SH-SY5Y (cell line): ENCODE results near the gene CA10.

ENCODE experiments used
- GATA2 ChIP-seq: IDR thresholded peaks from 2 replicates; pipeline ENCODE4 v1.6.1; 2011; ENCODE audit warnings: mild to moderate bottlenecking, low read depth, low read length
- GATA3 ChIP-seq: IDR thresholded peaks from 2 replicates; pipeline ENCODE4 v1.6.1; 2011; ENCODE audit warnings: low read depth, mild to moderate bottlenecking, low read length, moderate library complexity

Gene CA10

DNA sequence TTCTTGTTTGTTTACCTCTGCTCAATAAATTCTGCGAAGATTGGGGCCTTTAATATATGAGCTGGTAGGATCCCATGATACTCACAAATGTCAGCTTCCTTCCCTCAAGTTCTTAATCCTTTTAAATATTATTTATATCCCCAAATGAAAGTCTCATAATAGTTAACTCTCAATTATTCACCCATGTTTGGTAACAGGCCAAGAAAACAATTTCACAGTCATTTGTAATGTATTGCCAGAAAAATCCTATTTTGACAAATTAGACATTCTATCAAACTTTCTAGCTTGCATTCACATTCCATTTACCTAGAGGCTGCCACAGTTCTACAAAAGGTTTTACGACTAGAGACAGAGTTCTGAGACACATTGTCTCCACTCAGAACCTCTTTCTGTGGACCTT is 457.0 kb downstream of the CA10 start:
- no peak for TF ChIP-seq GATA2
- TF ChIP-seq GATA3: no peak

DNA sequence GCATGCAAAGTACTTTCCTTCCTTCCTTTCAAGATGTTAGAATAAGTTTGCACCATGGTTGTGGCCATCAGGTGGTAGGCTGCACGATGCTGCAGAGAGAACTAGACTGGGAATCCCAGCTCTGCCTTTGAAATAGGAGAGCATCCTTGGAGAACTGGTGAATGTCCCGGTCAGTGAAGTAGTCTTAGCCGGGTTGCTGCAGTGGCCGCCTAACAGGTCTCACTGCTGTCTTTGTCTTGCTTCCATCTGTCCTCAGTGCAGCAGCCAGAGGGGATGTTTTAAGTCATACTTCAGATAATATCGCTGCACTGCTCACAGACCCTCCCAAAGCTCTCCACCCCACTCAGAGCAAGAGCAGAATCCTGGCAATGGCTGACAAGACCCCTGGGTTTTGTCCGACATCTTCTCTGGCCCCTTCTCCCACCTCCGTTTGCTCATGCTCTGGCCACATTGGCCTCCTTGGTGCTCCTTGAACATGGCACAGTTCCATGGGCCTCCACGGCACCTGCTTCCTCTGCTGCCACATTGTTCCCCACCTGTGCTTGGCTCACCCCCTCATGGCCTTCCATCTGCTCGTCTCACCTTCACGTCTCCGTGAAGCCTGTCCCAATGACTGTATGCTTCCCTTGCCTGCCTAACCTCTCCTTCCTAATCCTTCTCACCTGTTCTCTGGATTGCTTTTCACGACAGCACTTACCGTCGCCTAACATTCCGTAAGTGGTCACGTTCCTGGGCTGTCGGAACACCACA is 458.3 kb downstream of the CA10 start:
- TF ChIP-seq GATA2: no peak
- TF ChIP-seq GATA3: no peak

DNA sequence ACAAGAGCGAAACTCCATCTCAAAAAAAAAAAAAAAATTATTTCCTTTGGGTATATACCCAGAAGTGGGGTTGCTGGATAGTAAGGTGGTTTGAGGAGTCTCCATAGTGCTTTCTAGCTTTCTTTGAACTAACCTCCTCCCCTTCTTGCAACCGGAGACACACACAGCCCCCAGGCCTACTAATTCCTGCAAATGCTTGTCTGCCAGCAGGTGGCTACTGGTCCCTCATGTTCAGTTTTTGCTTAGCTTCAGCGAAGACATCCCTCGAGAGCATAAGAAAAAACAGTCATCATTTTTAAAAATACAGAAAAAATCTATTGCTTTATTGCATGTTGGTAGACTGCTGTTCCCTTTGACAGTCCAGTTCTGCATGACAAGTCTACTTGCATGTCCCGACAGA is 459.2 kb downstream of the CA10 start:
- TF ChIP-seq GATA2: no peak
- TF ChIP-seq GATA3: no peak

DNA sequence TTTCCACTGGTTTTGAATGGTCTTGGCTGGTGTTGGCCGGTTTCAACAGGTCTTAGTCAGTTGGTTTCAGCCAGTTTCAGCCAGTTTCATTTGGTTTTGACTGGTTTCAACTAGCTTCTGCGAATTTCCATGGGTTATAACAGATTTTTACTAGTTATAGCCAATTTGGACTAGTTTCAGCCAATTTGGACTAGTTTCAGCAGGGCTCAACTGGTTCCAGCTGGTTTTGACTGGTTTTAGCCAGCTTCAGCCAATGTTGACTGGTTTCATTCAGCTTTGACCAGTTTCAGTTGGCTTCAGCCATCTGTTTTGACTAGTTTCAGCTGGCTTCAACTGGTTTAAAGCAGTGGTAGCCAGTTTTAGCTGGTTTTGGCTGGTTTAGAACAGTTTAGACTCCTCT is 465.6 kb downstream of the CA10 start:
- TF ChIP-seq GATA3 (no peak), GATA2 (no peak)

DNA sequence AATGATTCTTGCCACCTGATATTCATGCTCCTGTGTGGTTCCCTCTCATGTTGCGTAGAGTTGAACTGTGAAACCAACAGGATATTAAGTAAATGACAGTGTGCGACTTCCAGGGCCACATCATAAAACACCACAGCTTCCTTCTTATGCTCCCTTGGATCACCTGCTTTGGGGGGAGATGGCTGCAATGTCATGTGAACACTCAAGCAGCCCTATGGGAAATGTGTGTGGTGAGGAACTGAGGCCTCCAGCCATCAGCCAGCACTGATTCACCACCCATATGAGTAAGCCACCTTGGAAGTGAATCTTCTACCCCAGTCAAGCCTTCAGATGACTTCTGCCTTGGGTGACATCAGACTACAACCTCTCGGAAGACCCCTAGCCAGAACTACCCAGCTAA is 470.6 kb downstream of the CA10 start:
- TF ChIP-seq GATA3 (no peak), GATA2 (no peak)

DNA sequence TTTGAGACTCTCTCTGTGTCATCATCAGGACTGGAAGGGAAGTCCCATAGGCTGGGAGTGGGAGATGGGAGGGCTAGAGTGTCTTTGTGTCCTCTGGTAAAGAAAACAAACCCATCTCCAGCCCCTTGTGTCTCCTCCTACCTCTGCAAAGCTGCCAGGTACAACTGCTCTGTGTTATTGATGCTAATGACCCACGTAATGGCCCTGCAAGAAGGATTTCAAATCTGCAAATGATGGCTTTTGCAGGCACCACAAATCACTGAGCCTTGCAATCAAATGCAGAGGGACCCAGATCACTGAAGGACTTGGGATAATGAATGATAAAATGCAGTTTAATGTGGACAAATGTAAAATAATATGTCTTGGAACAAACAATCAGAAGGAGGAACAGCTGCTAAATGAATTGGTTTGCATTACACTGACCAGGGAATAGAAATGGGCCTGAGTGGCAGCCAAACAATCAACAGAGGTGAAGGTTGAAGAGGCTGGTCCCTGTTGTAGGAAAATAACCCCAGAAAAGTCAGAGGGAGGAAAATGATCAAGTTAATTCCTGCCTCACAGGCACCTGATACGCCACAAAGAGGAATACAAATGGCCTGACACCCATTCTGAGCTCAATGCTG is 473.1 kb downstream of the CA10 start:
- no peak for TF ChIP-seq GATA2
- TF ChIP-seq GATA3: no peak

DNA sequence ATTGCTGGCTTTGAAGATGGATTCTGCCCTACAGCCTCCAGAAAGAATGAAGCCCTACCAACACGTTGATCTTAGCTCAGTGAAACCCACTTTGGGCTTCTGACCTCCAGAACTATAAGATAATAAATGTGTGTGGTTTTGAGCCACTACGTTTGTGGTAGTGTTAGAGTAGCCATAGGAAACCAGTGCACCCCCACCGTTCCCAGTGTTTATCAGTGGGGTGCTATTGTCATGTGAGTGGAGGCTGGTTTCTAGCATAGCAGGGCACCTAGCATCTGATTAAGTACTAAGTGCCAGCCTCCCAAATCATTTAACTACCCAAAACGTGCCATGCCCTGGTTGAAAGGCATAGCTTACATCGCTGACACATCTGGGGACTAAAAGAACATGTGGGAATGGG is 474.3 kb downstream of the CA10 start:
- TF ChIP-seq GATA3: no peak
- TF ChIP-seq GATA2: no peak

DNA sequence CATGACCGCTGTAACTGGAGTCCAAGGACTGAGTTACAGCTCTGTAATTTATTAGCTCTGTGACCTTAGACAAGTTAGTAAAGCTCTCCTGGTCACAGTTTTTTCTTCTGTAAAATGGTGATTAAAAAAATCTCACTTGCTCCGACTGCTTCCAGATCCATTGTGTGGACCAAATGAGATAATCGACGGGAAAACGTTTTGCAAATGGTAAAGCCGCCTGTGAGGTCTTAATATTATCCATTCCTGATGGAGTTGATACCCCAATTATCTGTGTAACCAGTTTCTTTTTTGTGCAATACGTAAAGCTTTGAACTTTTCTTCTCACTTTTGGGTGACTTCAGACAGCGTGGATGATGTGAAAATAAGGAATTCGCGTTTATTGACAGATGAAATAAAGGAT is 475.2 kb downstream of the CA10 start:
- no peak for TF ChIP-seq GATA3
- TF ChIP-seq GATA2: no peak

DNA sequence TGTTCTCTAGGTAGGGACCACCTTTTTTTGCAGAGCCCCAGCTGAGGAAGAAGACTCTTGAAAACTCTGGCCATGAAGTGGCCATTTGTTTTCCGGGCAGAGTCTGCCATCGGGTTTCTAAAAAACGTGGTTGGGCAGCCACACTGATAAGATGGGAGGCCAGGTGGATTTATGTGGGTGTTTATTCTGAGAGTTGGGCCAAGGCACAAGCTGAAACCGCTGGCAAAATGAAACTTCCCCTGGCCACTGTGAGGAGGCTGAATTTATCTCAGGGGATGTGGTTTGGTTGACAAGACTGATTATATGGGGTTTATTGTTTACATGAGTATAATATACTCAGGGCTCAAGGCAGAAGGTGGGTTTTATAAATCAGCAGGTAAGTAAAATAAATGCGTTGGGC is 476.4 kb downstream of the CA10 start:
- TF ChIP-seq GATA3 (no peak), GATA2 (no peak)

DNA sequence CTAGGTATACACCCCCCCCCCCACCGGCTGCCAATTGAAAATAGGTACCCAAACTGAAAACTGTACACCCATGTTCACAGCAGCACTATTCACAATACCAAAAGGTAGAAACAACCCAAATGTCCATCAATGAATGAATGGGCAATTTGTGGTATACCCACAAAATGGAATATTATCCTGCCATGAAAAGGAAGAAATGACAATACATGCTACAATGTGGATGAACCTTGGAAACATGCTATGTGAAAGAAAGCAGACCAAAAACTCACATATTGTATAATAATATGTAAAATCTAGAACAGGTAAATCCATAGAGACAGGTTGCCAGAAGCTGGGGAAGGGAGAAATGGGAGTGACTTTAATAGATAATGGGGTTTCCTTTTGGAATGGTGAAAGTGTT is 480.6 kb downstream of the CA10 start:
- TF ChIP-seq GATA2 (no peak), GATA3 (no peak)

DNA sequence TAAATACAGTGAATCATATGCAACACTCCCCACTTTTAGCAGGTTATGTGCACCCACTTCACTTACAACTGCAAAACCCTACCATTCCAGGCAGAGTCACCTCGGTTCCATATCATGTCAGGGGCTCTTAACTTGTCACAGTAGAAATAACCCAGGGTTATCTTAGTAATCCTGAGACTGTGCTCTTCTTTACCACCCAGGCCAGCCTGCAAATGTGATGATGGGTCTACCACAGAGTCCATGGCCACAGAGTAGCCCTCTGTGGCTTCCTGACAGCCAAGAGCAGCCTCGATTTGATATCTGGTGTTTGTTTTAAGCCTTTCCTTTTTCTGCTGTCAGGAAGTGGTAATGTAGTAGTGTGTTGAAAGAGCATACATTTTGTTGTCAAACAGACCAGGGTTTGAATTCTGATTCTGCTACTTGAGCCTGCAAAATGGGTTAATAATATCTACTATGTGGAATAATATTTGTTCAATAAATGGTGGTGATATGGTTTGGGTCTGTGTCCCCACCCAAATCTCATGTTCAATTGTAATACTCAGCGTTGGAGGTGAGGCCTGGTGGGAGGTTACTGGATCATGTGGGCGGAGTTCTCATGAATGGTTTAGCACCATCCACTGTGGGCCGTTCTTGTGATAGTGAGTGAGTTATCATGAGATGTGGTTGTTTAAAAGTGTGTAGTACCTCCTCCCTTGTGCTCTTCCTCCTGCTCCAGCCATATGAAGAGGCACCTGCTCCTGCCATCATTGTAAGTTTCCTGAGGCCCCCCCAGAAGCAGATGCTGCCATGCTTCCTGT is 481.6 kb downstream of the CA10 start:
- TF ChIP-seq GATA3 (no peak), GATA2 (no peak)

DNA sequence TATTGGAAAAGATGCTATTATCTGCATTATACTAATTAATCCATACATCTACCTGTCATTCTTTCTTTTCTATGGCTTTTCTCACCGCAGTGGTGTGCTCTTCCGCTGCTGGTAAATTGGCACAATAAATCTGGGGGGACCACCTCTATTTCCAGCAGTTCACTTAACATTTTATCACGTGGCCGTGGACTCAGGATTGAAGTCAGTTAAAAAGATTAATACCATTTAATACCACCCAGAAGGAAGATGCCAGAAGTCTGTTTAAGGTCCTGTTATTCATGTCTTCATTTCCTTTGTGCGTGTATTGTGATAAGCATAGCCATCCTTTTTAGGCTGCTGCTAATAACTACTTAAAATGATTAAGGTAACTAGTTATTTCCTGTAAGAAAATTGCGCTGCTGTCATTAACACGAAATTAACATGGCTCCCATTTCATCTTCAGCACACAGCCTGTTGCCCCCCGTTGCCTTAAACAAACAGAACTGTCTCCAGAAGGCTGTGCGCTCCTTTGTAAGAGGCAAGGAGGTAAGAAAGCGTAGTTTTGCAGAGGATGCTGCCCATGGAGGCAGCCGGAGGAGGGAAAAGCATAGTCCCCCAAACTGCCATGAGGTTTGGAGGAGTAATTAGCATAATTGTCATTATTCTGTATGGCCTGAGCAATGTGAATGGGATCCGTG is 483.8 kb downstream of the CA10 start:
- no peak for TF ChIP-seq GATA3
- no peak for TF ChIP-seq GATA2

DNA sequence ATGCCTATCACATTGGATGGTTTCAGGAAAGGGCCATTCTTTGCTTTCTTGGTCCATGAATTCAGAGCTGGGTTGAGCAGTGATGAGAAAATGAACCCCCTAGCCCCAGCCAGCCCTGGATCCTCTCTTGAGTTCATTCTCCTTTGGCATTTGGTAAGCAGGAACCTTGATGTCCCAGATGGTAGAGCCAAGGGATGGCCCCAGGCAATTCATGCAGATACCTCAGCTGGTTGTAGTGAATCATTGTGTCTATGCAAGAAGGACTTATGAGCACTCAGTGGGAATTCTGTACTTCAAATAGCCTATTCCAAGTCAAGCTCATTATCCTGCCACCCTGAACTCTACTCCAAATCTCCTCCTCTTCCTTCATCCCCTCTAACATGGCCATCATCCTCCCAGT is 485.4 kb downstream of the CA10 start:
- no peak for TF ChIP-seq GATA2
- TF ChIP-seq GATA3: no peak

DNA sequence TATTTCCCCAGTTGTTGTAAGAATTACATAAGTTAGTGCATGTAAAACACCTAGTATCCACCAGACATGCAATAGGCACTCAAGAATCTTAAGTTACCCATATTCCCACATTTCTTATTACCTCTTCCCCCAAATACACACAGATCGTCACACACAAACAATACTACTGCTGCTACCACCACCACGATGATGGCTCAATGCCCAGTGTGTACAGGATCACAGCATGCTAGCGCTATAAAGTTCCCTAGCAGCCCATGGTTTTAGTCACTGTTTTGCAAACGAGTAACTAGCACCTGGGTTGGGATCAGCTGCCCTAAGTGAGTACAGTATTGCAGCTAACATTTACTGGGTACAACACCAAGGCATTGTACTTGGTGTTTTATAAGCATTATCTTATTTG is 486.4 kb downstream of the CA10 start:
- TF ChIP-seq GATA2: no peak
- TF ChIP-seq GATA3: no peak

DNA sequence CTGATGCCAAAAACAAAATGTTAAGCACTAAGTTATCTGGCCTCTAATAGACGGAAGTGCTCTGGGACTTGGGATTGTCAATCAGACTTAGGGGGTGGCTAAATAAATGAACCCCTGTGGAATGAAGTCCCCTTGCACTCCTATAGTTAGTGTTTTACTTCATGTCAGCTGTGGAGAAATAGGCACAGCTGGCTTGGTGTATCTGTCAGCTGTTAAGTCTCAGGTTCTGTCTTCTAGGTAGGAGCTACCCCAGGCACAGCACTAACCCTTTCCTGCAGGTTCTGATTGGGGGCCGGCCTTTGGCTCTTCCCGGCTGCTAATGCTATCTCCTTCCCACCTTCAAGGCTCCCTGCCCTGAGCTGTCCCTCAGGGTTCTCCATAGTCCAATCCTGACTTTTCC is 487.6 kb downstream of the CA10 start:
- TF ChIP-seq GATA3 (no peak), GATA2 (no peak)

DNA sequence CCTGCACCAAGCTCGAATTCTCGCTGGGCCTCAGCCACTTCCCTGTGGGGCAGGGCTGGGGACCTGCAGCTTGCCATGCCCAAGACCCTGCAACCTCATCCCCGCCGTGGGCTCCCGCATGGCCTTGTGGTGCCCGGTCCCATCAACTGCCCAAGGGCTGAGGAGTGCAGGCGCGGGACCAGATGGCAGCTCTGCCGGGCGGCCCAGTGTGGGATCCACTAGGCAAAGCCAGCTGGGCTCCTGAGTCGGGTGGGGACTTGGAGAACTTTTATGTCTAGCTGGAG is 489.6 kb downstream of the CA10 start:
- TF ChIP-seq GATA3 (no peak), GATA2 (no peak)
